HG03139 (cell line): ENCODE results near the gene IFRD2.
"Not testable (repeated sequence)": the region's sequence is repeated elsewhere in the genome, so short reads cannot be mapped to it uniquely, and the experiment has no call there.

Experiments
- ATAC-seq: cut with Tn5 transposase; IDR thresholded peaks from one replicate; pipeline ENCODE4 v1.9.1; 2021; ENCODE audit not compliant: unreplicated experiment

Gene IFRD2

GRCh38 chr3:50286322-50287227, 5.7 kb downstream of the IFRD2 start:
- ATAC-seq, result no peak

GRCh38 chr3:50284121-50284520, 8.1 kb downstream of the IFRD2 start:
- not testable (repeated sequence) for ATAC-seq

- ATAC-seq, result no peak
These were observed 12.8 kb downstream of the IFRD2 start for GRCh38 chr3:50279255-50280016.

- no peak for ATAC-seq
These were observed 13.4 kb downstream of the IFRD2 start, which contains the start of gene LSMEM2 for GRCh38 chr3:50278880-50279224. Gene LSMEM2, plus strand, starts transcription at chr3:50279087. Its CDS starts 27 bp downstream, at chr3:50279114.

- ATAC-seq, result no peak
These were observed 13.9 kb downstream of the IFRD2 start for GRCh38 chr3:50278123-50278879.

GRCh38 chr3:50276762-50277101, 15.5 kb downstream of the IFRD2 start:
- no peak for ATAC-seq

GRCh38 chr3:50275996-50276761, 16.1 kb downstream of the IFRD2 start:
- ATAC-seq, result no peak

GRCh38 chr3:50275141-50275995, 16.9 kb downstream of the IFRD2 start:
- no peak for ATAC-seq

GRCh38 chr3:50274371-50275104, 17.7 kb downstream of the IFRD2 start:
- no peak for ATAC-seq

- ATAC-seq, result no peak
These were observed 18.6 kb downstream of the IFRD2 start for GRCh38 chr3:50273689-50274065.

GRCh38 chr3:50272911-50273688, 19.1 kb downstream of the IFRD2 start:
- ATAC-seq, result peak; percentile 62

- not testable (repeated sequence) for ATAC-seq
These were observed 19.7 kb downstream of the IFRD2 start for GRCh38 chr3:50272538-50272910.

GRCh38 chr3:50271314-50271936, 20.8 kb downstream of the IFRD2 start:
- no peak for ATAC-seq

- no peak for ATAC-seq
These were observed 21.6 kb downstream of the IFRD2 start for GRCh38 chr3:50270422-50271224.

GRCh38 chr3:50269977-50270413, 22.2 kb downstream of the IFRD2 start:
- no peak for ATAC-seq

GRCh38 chr3:50269460-50269859, 22.8 kb downstream of the IFRD2 start:
- ATAC-seq, result no peak
